Ascending aorta (tissue), 2 donors: ENCODE results near the gene RASL10A. TPM values are rescaled to one million over a fixed set of nuclear protein-coding genes. Genes with fewer than 3 reads are reported as not detected.

Source experiments
- DNase-seq, 2 donors: peaks; one replicate each; pipeline ENCODE4 v3.0.0-alpha.2; 2019; ENCODE audit warnings: low spot score in 2 of 2
- H3K27ac ChIP-seq, 2 donors: fragments of 200-600 bp; sonication (generic); one replicate each; pipeline ENCODE4 v1.5.1; 2016 to 2017; ENCODE audit warnings: mild to moderate bottlenecking in 1 of 2
- H3K27me3 ChIP-seq: fragments of 200-600 bp; sonication (generic); one replicate; pipeline ENCODE4 v1.5.1; 2017
- H3K36me3 ChIP-seq, 2 donors: fragments of 200-600 bp; sonication (generic); one replicate each; pipeline ENCODE4 v1.5.1; 2016
- H3K4me1 ChIP-seq, 2 donors: fragments of 200-600 bp; sonication (generic); one replicate each; pipeline ENCODE4 v1.5.1; 2016 to 2017; ENCODE audit warnings: mild to moderate bottlenecking in 1 of 2
- H3K4me3 ChIP-seq, 2 donors: fragments of 200-600 bp; sonication (generic); one replicate each; pipeline ENCODE4 v1.5.1; 2016 to 2017; ENCODE audit warnings: mild to moderate bottlenecking in 1 of 2
- H3K9me3 ChIP-seq, 2 donors: fragments of 200-600 bp; sonication (generic); one replicate each; pipeline ENCODE4 v1.5.1; 2016
- intact Hi-C: fragments of 100-400 bp; cut with DNase I; formaldehyde crosslinking; loops from one replicate; pipeline ENCODE4 v1.15.1; 2023
- total RNA-seq: library from RNA; depleted of rRNA; stranded (reverse); fragments of >200 nt; gene quantifications from one replicate; pipeline ENCODE4 v1.1.0, GENCODE V29; 2016
- TF ChIP-seq, protein P1 (sequence below), 3 experiments: fragments of 200-600 bp in 2 of 3; fragments of 450-650 bp in 1 of 3; sonication (generic) in 2 of 3; IDR thresholded peaks; one replicate each; pipeline ENCODE4 v1.5.1; 2016 to 2019; ENCODE audit warnings: antibody characterized with exemption in 3 of 3, mild to moderate bottlenecking in 1 of 3, moderate library complexity in 1 of 3

RASL10A gene
- total RNA-seq, 1 donor from 2014 or later: not detected

DNA sequence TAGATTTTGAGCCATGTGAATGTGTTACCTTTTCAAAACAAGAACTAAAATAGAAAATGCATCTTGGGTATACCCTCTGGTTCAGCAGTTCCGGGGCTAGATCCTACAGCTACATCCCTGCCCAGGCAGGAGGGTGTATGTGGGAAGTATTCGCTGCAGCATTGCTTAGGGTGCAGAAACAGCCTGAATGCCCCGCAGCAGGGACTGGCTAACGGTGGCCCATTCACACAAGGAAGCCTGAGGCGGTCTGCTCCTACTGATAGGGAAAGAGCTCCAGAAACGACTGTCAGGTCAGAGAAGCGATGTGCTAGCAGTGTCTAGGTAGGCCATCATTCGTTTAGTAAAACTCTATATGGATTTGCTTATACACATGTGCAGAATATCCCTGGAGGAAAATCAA lies 9.9 kb upstream of the RASL10A start:
- no peak overlapping the region for H3K27ac ChIP-seq
- intact Hi-C loops: no loop called here
- no peaks in the 10 kb centered on the region for H3K9me3 ChIP-seq
- no peak overlapping the region for H3K4me3 ChIP-seq
- TF ChIP-seq, protein P1, sequence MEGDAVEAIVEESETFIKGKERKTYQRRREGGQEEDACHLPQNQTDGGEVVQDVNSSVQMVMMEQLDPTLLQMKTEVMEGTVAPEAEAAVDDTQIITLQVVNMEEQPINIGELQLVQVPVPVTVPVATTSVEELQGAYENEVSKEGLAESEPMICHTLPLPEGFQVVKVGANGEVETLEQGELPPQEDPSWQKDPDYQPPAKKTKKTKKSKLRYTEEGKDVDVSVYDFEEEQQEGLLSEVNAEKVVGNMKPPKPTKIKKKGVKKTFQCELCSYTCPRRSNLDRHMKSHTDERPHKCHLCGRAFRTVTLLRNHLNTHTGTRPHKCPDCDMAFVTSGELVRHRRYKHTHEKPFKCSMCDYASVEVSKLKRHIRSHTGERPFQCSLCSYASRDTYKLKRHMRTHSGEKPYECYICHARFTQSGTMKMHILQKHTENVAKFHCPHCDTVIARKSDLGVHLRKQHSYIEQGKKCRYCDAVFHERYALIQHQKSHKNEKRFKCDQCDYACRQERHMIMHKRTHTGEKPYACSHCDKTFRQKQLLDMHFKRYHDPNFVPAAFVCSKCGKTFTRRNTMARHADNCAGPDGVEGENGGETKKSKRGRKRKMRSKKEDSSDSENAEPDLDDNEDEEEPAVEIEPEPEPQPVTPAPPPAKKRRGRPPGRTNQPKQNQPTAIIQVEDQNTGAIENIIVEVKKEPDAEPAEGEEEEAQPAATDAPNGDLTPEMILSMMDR (IDR thresholded peaks at IDR 0.05): no peak
- DNase-seq: no peak
- no peaks in the 10 kb centered on the region for H3K4me1 ChIP-seq
- H3K36me3 ChIP-seq: peaks cover 16 to 37% of the 10 kb centered on the region in 2 donors
- H3K27me3 ChIP-seq: no peaks in the 10 kb centered on the region

- no peak for DNase-seq
- Histone ChIP-seq H3K27ac (no peak overlapping the region), H3K36me3 (peaks cover 10 to 20% of the 10 kb centered on the region in 2 donors), H3K4me1 (no peaks in the 10 kb centered on the region), H3K27me3 (no peaks in the 10 kb centered on the region), H3K4me3 (no peak overlapping the region), H3K9me3 (no peaks in the 10 kb centered on the region)
- intact Hi-C loops: no loop called here
- TF ChIP-seq, protein P1 (IDR thresholded peaks at IDR 0.05): no peak
Observed at GRCh38 chr22:29323641-29324040, 8.1 kb upstream of the RASL10A start.

GRCh38 chr22:29320546-29320945 lies 5.0 kb upstream of the RASL10A start:
- intact Hi-C loops: no loop called here
- Histone ChIP-seq H3K27me3 (peaks cover 4% of the 10 kb centered on the region), H3K4me3 (no peak overlapping the region), H3K36me3 (no peaks in the 10 kb centered on the region), H3K4me1 (peaks cover 2 to 3% of the 10 kb centered on the region in 2 donors), H3K9me3 (no peaks in the 10 kb centered on the region), H3K27ac (no peak overlapping the region)
- DNase-seq: no peak
- TF ChIP-seq, protein P1 (IDR thresholded peaks at IDR 0.05): no peak

- Histone ChIP-seq H3K36me3 (no peaks in the 10 kb centered on the region), H3K27me3 (peaks cover 10% of the 10 kb centered on the region), H3K9me3 (no peaks in the 10 kb centered on the region), H3K4me3 (no peak overlapping the region), H3K27ac (no peak overlapping the region), H3K4me1 (peaks cover 4 to 12% of the 10 kb centered on the region in 2 donors)
- DNase-seq: no peak
- TF ChIP-seq, protein P1 (IDR thresholded peaks at IDR 0.05): no peak
- intact Hi-C loops: no loop called here
Observed at GRCh38 chr22:29319072-29319471, 3.6 kb upstream of the RASL10A start.

DNA sequence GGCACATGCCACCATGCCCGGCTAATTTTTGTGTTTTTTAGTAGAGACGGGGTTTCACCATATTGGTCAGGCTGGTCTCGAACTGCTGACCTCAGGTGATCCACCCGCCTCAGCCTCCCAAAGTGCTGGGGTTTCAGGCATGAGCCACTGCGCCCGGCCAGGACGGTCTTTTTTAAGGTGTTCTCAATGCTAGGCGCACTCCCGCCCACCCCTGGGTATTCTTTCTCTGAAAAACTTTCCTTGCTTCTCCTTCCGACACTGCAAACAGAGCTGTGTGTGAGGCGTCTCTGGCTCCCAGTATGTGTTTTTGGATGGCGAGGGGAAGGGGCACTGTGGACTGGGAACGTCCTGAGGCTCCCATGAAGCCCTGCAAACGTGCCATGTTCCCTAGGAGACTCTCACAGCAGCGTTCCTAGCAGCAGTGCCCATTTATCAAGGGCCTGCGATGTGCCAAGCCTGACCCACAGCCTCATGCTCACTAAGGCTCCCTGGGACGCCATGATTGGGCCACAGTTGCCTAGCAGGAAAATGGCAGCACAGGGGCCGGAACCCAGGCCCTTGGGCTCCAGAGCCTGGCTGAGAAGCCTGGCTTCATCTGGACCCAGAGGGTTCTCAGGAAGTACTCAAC lies 2.4 kb upstream of the RASL10A start:
- Histone ChIP-seq H3K4me3 (no peak overlapping the region), H3K36me3 (no peaks in the 10 kb centered on the region), H3K27me3 (peaks cover 13% of the 10 kb centered on the region), H3K4me1 (peaks cover 9 to 21% of the 10 kb centered on the region in 2 donors), H3K27ac (no peak overlapping the region), H3K9me3 (no peaks in the 10 kb centered on the region)
- no peak for DNase-seq
- TF ChIP-seq, protein P1 (IDR thresholded peaks at IDR 0.05): no peak
- intact Hi-C loops: no loop called here
